HG03558 (cell line): ENCODE measurements around the gene CRNKL1.

Source experiments
- ATAC-seq: cut with Tn5 transposase; IDR thresholded peaks from one replicate; pipeline ENCODE4 v1.9.1; 2021; ENCODE audit warnings: moderate number of reproducible peaks; ENCODE audit not compliant: unreplicated experiment; ENCODE audit errors: extremely low read depth

CRNKL1 gene

GRCh38 chr20:19986419-19986818 is 65.8 kb downstream of the CRNKL1 start:
- no peak for ATAC-seq
